Activated T-cell treated with anti-CD3 and anti-CD28 coated beads for 48 hours (primary cell): ENCODE results near the gene TXNRD1.
"Not testable (repeated sequence)": the region's sequence is repeated elsewhere in the genome, so short reads cannot be mapped to it uniquely, and the experiment has no call there.

ENCODE experiments used
- DNase-seq: peaks from one replicate; pipeline ENCODE4 v3.0.0-alpha.2; 2020; ENCODE audit warnings: low read depth

The TXNRD1 gene

GRCh38 chr12:104328278-104328677 lies 112.7 kb downstream of the TXNRD1 start:
- DNase-seq = not testable (repeated sequence)

DNA sequence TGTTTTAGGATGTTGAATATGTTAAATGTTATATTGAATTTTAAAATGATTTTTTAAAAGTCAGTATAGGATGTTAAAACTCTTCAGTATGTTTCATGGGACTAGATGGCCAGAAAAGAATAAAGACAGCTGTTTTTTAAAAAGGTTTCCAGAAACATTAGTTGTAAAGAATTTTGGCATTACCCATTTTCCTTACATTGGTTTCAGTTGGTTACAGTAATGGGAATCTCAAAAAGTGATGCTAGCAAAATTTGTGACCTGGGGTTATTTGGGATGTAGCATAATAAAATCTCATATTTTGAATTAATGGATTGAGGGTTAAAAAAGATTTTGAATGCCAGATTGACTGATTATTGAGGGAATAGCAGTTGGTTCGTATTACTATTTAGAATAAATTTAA lies 113.2 kb downstream of the TXNRD1 start:
- DNase-seq = no peak

DNA sequence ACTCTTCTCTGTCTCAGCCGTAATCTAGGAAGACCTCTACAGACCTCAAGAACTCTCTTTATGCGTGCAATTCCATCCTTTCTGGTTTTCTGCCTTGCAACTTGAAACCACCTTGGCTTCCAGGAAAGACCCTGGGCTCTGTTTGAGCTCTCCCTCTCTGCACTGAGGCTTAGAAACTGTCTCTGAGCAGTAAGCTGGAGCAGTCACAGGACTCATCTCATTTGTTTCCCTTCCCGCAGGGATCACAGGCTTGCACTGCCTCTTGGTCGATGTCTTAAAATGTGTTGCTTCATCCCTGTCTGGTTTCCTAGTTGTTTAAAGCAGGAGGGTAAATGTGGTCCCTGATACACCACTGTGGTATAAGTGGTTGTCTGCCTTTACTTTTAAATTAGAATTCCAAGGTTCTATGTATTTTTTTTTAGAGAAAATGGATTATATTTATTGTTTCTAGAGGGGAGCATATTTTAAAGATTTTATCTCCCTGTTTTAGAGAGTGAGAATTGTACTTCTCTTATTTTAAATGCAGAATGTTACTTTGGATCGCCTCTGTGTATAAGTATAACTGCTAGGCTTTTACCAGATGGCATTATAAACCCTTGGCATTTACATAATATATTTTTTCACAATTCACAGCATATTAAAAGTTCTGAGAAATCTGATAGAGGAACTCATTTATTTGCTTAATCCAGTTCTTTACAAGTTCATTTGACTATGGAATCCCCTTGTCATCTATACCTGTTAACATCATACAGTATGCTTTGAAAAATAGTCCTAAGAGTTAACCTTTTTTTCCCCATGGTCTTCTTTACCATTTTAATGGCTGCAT lies 114.3 kb downstream of the TXNRD1 start:
- DNase-seq = no peak

DNA sequence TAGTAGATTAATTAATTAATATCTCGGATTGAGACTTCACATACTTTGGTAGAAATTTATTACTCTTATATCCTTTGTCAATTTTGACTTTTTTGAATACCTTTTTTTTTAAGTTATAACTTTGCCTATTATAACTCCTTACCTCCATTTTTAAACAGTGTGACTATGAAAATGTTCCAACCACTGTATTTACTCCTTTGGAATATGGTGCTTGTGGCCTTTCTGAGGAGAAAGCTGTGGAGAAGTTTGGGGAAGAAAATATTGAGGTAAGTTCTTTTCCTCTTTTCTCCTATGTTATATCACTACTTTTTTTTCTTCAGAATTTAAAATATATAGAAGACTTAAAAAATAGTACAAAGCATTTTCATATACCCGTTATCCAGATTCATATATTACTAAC lies 115.8 kb downstream of the TXNRD1 start:
- no peak for DNase-seq

- not testable (repeated sequence) for DNase-seq
These were observed 116.7 kb downstream of the TXNRD1 start for GRCh38 chr12:104332273-104332672.

- DNase-seq = no peak
These were observed 118.2 kb downstream of the TXNRD1 start for GRCh38 chr12:104333692-104334255.

GRCh38 chr12:104334581-104334980 lies 119.0 kb downstream of the TXNRD1 start:
- no peak for DNase-seq

DNA sequence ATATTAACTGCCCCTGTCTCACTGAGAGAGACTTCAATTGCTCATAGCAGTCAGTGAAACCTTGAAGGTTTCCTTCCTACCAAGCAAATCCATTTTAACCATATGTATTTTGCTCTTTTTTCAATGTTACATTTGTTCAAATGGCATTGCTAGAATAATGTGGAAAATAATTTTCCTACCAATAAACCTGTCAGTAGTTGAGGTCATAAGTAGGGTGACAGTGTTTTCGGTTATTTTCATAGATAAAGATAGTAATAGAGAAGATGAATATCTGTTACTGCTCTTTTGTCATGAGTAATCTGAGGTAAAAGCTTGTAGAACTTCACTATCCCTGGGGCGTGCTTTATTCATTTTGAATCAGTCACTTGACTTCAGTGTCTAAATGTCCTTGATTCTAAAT lies 120.5 kb downstream of the TXNRD1 start:
- DNase-seq = no peak

DNA sequence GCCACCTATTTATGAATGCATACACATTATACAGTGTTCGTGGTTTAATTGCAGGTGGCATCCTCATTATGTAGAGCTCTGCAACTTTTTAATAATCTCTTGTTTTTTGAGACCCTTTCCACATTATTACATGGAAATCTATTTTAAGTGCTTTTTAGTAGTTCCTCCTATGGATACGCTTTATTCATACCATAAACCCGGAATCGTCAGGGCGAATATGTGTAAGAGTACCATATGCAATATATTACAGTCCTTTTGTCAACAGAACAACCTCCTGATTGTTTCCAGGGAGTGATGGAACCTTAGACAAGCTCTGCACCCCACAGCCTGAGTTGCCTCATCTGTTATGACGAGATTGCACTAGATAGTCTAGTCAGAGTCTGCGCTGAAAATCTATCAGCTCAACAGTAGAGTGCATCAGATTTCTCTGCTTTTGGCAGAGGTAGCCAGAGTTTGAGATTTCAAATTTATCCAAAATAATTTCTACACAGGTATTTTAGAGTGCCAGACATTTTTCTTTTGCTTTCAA lies 121.5 kb downstream of the TXNRD1 start:
- DNase-seq = no peak

DNA sequence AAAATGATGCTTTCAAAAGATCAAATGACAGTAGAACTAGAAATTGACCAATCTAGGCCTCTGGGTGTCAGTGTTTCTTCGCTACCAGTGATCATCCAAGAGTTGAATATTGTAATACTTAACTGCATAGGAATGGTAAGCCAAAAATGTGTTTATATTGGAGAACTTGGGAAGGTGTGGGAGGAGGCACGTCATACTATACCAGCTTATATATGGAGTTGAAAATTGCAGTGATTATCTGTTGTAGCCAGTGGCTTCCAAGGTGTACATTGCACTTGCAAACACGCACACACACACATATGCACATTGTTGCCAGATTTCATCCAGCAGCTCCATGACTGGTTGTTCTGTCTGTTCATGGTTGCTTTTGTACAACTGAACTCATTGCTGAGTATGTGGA lies 124.1 kb downstream of the TXNRD1 start:
- DNase-seq = no peak

DNA sequence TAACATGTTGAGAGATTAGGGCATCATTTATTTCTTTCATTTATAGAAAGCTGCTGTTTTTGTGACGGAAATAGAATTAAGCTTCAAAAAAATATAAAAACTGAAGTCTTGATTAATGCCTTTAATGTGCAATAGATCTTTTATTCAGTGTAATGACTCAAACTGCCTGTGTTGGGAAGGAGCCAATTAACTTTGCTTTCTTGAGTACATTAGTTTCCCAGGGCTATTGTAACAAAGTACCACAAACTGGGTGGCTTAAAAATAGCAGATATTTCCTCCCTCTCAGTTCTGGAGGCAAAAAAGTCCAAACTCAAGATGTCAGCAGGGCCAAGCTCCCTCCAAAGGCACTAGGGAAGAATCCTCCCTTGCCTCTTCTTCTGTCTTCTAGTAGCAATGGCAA lies 124.6 kb downstream of the TXNRD1 start:
- no peak for DNase-seq

DNA sequence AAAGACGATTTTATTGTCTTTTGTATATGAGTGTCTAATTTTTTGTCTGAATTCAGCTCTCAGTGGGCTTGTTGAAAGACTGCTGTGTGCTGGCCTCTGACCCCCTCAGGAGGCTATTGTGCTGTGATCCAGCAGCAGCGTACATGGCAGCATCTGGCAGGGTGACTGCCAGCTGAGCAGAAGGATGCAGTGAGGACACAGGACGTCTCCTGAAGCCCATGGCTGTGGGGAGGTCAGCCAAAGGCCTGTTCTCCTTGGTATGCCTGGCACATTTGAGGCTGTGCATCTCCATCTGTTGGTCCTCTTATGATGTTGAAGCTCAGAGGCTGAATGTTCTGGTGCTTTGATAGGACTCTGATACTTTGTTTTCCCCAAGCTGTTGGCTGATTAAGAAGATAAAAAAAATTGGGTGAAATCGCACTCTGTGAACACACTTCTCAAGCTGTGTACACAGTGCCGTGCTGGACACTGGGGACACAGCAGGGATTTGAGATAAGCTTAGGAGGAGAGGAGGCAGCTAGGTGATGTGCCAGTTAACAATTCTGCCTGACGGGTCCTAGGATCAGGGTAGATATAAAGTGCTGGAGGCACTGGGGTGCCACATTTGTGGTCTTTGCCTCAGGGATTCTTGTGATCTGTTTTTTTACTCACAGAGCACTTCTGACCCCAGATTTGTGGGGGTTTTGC lies 125.5 kb downstream of the TXNRD1 start:
- DNase-seq = no peak

GRCh38 chr12:104342147-104342546 lies 126.6 kb downstream of the TXNRD1 start:
- DNase-seq = no peak

DNA sequence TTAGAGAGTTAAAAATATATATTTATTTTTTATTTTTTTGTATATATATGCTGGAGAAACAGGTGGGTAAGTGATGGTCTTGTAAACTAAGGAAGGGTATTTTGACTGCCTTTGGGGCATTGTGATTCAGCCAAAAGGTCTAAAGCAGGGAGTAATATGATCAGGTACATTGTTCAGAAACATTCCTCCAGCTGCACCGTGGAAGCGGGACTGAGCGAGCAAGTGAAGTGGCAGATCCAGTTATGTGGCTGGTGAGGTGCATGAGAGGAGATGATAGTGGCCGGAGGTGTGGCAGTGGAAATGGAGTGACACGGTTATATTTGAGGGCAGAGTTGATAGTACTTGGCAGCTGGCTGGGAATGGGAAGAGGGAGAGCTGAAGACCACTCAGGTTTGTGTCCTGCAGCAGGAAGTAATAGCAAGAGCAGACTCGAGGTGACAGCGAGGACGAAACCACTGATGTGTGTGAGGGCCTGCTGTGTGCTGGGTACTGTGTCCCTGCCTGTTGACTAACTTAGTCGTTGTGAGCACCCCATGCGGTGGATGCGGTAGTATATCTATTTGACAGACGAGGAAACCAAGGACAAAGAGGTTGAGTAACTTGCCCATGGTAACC lies 127.2 kb downstream of the TXNRD1 start:
- DNase-seq = no peak

DNA sequence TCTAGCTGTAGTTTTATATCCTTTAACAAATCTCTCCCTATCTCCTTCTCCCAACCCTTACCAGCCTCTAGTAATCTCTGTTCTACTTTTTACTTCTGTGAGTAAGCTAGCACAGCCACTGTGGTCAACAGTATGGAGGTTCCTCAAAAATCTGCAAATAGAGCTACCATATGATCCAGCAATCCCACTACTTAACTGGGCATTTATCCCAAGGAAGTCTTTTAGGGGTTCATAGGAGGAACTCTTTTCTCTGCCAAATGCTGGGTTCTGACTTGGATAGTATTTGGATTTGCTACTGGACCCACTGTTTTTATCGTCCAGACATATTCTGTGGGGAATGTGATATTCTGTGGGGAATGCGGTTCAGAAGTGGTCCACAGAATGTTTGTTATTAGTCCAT lies 129.1 kb downstream of the TXNRD1 start:
- no peak for DNase-seq

GRCh38 chr12:104345234-104346066 lies 129.9 kb downstream of the TXNRD1 start:
- no peak for DNase-seq

DNA sequence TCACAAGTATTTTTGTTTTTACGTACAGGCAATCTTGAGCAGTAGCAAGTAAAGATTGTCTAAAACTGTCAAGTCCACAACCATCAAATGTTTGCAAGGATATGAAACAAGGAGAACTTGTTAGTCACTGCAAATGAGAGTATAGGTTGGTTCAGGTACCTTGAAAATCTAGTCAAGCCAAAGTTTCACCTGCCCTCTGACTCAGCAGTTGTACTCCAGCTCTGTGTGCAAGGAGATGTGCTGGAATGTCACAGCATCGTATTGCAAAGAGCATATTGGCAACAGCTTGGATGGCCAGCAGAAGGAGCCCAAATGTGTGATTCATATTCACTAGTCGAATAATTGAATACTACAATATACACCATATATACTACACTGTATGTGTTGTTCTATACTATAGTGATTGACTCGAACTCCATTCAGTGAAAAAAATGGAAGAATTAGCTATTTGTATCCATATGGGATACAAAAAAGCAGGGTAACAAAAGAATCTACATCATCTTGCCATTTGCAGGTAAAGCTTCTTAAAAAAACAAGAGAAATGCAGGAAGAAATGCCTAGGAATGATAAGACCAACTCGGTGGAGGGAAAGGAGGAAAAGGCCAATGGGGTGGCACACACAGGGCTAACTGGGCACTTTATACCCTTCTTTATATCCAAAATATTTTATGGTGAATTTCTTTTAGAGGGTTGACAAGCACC lies 131.9 kb downstream of the TXNRD1 start:
- no peak for DNase-seq

DNA sequence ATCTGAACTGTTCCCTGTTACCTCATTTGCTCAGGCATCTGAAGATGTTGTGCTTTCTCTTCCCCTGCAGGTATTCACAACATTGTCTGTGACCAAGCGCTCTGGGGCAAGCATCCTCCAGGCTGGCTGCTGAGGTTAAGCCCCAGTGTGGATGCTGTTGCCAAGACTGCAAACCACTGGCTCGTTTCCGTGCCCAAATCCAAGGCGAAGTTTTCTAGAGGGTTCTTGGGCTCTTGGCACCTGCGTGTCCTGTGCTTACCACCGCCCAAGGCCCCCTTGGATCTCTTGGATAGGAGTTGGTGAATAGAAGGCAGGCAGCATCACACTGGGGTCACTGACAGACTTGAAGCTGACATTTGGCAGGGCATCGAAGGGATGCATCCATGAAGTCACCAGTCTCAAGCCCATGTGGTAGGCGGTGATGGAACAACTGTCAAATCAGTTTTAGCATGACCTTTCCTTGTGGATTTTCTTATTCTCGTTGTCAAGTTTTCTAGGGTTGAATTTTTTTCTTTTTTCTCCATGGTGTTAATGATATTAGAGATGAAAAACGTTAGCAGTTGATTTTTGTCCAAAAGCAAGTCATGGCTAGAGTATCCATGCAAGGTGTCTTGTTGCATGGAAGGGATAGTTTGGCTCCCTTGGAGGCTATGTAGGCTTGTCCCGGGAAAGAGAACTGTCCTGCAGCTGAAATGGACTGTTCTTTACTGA lies 132.9 kb downstream of the TXNRD1 start:
- no peak for DNase-seq

DNA sequence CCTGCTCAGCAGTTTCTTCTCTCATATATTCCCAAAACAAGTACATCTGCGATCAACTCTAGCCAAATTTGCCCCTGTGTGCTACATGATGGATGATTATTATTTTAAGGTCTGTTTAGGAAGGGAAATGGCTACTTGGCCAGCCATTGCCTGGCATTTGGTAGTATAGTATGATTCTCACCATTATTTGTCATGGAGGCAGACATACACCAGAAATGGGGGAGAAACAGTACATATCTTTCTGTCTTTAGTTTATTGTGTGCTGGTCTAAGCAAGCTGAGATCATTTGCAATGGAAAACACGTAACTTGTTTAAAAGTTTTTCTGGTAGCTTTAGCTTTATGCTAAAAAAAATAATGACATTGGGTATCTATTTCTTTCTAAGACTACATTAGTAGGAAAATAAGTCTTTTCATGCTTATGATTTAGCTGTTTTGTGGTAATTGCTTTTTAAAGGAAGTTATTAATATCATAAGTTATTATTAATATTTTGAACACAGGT lies 133.5 kb downstream of the TXNRD1 start:
- DNase-seq = no peak
